Progenitor cell of endocrine pancreas (in vitro differentiated cells): ENCODE data around the gene AK8. TPM values are rescaled to one million over a fixed set of nuclear protein-coding genes. Genes with fewer than 3 reads are reported as not detected.

Source experiments
- DNase-seq: peaks from one replicate; pipeline ENCODE4 v3.0.0; 2021; ENCODE audit warnings: low spot score; ENCODE audit not compliant: unreplicated experiment
- H3K27ac Mint-ChIP-seq: 2 replicates; pipeline ENCODE4 v1.8.0; 2021; ENCODE audit warnings: mild to moderate bottlenecking, moderate library complexity, mixed read lengths
- H3K27me3 Mint-ChIP-seq: 2 replicates; pipeline ENCODE4 v1.8.0; 2021; ENCODE audit warnings: mixed read lengths
- H3K36me3 Mint-ChIP-seq: 2 replicates; pipeline ENCODE4 v1.8.0; 2022; ENCODE audit warnings: mixed read lengths; ENCODE audit not compliant: insufficient read depth
- H3K4me1 Mint-ChIP-seq: 2 replicates; pipeline ENCODE4 v1.8.0; 2021; ENCODE audit warnings: low read depth, mixed read lengths
- H3K4me3 Mint-ChIP-seq: 2 replicates; pipeline ENCODE4 v1.8.0; 2021; ENCODE audit warnings: low read depth, mild to moderate bottlenecking, moderate library complexity, mixed read lengths
- H3K9me3 Mint-ChIP-seq: 2 replicates; pipeline ENCODE4 v1.8.0; 2021; ENCODE audit warnings: low read depth, mixed read lengths
- CTCF ChIP-seq: fragments of 200-600 bp; sonication (generic); IDR thresholded peaks from one replicate; pipeline ENCODE4 v1.5.0; 2021; ENCODE audit warnings: antibody characterized with exemption, mild to moderate bottlenecking; ENCODE audit not compliant: unreplicated experiment
- total RNA-seq: library from RNA; stranded (reverse); gene quantifications from 2 replicates; pipeline ENCODE4 v1.2.1, GENCODE V29; 2021

AK8 gene
- total RNA-seq, 1 donor from 2014 or later, result 1.9 TPM

DNA sequence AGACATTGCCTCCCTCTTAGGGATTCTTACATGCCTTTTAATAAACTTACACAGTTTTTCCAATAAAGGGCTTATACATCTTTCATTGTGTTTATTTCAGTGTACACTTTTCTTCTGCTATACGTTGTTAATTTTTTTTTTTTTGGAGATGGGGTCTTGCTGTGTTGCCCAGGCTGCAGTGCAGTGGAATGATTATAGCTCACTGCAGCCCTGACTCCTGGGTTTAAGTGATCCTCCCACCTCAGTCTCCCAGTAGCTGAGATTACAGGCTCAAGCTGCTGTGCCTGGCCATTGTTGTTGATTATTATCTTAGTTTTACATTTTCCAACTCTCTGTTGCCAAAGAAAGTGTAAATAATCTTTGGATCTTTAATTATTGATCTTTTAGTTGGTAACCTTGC lies 118.0 kb downstream of the AK8 start:
- Mint-ChIP-seq H3K27ac (no peak overlapping the region), H3K9me3 (no peaks in the 10 kb centered on the region), H3K4me3 (no peak overlapping the region), H3K4me1 (no peaks in the 10 kb centered on the region), H3K27me3 (peaks cover 12% of the 10 kb centered on the region), H3K36me3 (no peaks in the 10 kb centered on the region)
- TF ChIP-seq CTCF, result no peak
- no peak for DNase-seq

- no peak overlapping the region for H3K4me3 Mint-ChIP-seq
- DNase-seq, result no peak
- H3K27me3 Mint-ChIP-seq, result peaks cover 17% of the 10 kb centered on the region
- H3K36me3 Mint-ChIP-seq, result no peaks in the 10 kb centered on the region
- no peaks in the 10 kb centered on the region for H3K9me3 Mint-ChIP-seq
- H3K4me1 Mint-ChIP-seq, result peaks cover 4% of the 10 kb centered on the region
- no peak for TF ChIP-seq CTCF
- no peak overlapping the region for H3K27ac Mint-ChIP-seq
Measured at GRCh38 chr9:132757016-132757415, 121.1 kb downstream of the AK8 start.

DNA sequence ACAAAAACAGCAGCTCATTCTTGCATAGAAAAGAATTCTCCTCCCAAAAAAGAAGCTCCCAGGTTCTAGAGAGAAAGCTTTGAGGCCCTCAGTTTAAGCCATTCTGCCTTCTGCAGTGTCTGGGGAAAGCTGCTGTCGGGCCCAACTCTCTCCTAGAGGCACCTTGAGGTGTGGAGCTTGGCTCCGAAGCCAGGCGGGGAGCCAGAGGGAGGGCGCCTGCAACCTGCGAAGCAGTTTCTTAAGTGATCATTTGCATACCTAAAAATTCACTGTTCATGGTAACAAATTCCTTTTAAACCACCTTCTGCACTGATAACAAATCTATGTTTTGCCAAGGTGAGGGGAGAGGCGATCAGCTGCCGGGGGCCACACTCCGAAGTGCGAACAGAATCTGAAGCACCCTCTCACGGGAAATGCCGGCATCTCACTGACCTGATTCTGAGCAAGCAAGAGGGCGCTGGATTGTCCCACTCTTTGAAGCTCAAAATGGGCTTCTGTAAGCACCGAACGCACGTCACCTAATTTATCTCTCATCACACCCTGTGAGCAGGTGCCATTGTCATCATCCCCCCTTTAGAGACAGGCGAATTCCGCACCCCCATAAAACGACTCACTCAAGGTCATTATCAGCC lies 121.8 kb downstream of the AK8 start:
- Mint-ChIP-seq H3K36me3 (no peaks in the 10 kb centered on the region), H3K4me1 (peaks cover 4% of the 10 kb centered on the region), H3K27ac (no peak overlapping the region), H3K9me3 (no peaks in the 10 kb centered on the region), H3K4me3 (no peak overlapping the region), H3K27me3 (peaks cover 17% of the 10 kb centered on the region)
- no peak for DNase-seq
- no peak for TF ChIP-seq CTCF

GRCh38 chr9:132755096-132755495 lies 123.0 kb downstream of the AK8 start:
- Mint-ChIP-seq H3K27me3 (peaks cover 17% of the 10 kb centered on the region), H3K9me3 (no peaks in the 10 kb centered on the region), H3K36me3 (no peaks in the 10 kb centered on the region), H3K27ac (no peak overlapping the region), H3K4me1 (peaks cover 4% of the 10 kb centered on the region), H3K4me3 (no peak overlapping the region)
- TF ChIP-seq CTCF, result no peak
- DNase-seq, result no peak

DNA sequence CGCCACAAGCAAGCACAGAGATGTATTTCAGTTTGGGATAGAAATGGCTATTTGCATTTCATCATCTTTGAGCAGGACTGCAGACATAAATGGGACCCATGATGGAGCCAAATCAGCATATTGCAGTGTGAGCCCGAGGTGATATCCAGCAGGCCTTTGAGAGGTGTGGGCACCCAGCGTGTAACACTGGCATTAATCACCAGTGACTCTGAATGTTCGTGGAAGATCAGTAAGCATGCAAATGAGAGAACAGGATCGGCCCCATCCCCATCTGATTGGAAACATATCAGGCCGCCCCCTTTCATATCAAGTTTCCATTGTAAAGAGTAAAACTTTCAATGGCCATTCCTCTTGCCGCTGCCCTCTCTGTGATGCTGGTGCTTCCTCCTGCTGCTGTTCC lies 123.8 kb downstream of the AK8 start:
- H3K9me3 Mint-ChIP-seq, result no peaks in the 10 kb centered on the region
- H3K27me3 Mint-ChIP-seq, result peaks cover 17% of the 10 kb centered on the region
- H3K4me3 Mint-ChIP-seq, result no peak overlapping the region
- H3K4me1 Mint-ChIP-seq, result peaks cover 4% of the 10 kb centered on the region
- H3K36me3 Mint-ChIP-seq, result no peaks in the 10 kb centered on the region
- no peak for DNase-seq
- no peak for TF ChIP-seq CTCF
- no peak overlapping the region for H3K27ac Mint-ChIP-seq
